ENCODE data around the gene TMEM237.

GRCh38 chr2:201621293-201621999 is 21.9 kb downstream of the TMEM237 start:
- TF ChIP-seq TAF1 (IDR thresholded peaks at IDR 0.05; ENCODE audit: borderline replicate concordance, insufficient read depth, low read length): no peak
- no peak for TF ChIP-seq POLR2AphosphoS5 (IDR thresholded peaks at IDR 0.05; ENCODE audit: low read depth, low read length)
- TF ChIP-seq, protein P1, sequence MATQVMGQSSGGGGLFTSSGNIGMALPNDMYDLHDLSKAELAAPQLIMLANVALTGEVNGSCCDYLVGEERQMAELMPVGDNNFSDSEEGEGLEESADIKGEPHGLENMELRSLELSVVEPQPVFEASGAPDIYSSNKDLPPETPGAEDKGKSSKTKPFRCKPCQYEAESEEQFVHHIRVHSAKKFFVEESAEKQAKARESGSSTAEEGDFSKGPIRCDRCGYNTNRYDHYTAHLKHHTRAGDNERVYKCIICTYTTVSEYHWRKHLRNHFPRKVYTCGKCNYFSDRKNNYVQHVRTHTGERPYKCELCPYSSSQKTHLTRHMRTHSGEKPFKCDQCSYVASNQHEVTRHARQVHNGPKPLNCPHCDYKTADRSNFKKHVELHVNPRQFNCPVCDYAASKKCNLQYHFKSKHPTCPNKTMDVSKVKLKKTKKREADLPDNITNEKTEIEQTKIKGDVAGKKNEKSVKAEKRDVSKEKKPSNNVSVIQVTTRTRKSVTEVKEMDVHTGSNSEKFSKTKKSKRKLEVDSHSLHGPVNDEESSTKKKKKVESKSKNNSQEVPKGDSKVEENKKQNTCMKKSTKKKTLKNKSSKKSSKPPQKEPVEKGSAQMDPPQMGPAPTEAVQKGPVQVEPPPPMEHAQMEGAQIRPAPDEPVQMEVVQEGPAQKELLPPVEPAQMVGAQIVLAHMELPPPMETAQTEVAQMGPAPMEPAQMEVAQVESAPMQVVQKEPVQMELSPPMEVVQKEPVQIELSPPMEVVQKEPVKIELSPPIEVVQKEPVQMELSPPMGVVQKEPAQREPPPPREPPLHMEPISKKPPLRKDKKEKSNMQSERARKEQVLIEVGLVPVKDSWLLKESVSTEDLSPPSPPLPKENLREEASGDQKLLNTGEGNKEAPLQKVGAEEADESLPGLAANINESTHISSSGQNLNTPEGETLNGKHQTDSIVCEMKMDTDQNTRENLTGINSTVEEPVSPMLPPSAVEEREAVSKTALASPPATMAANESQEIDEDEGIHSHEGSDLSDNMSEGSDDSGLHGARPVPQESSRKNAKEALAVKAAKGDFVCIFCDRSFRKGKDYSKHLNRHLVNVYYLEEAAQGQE (IDR thresholded peaks at IDR 0.05; ENCODE audit: insufficient read depth in 1 of 2, low read depth in 2 of 2, low read length in 2 of 2): no peak
